Stimulated activated CD4-positive, alpha-beta T cell treated with anti-CD3 and anti-CD28 coated beads, Interleukin-4, amount 100 ng/mL, for 4 hours (primary cell): ENCODE measurements around the gene GALNT17.
"Not testable (repeated sequence)": the region's sequence is repeated elsewhere in the genome, so short reads cannot be mapped to it uniquely, and the experiment has no call there.

Source experiments
- DNase-seq, 2 experiments: peaks; one replicate each; pipeline ENCODE4 v3.0.0-alpha.2; 2020

The GALNT17 gene

GRCh38 chr7:71707041-71707440 is 575.1 kb downstream of the GALNT17 start:
- DNase-seq, result no peak

GRCh38 chr7:71708710-71709109 is 576.8 kb downstream of the GALNT17 start:
- DNase-seq, result no peak

- no peak for DNase-seq
Observed at GRCh38 chr7:71710442-71710841, 578.5 kb downstream of the GALNT17 start.

GRCh38 chr7:71712653-71713180 is 580.8 kb downstream of the GALNT17 start:
- DNase-seq, result no peak

GRCh38 chr7:71716690-71717089 is 584.7 kb downstream of the GALNT17 start:
- DNase-seq, result no peak

- no peak for DNase-seq
Observed at GRCh38 chr7:71718563-71718962, 586.6 kb downstream of the GALNT17 start.

- no peak for DNase-seq
Observed at GRCh38 chr7:71721742-71722141, 589.8 kb downstream of the GALNT17 start.

- no peak for DNase-seq
Observed at GRCh38 chr7:71723859-71724258, 591.9 kb downstream of the GALNT17 start.

GRCh38 chr7:71727347-71727746 is 595.4 kb downstream of the GALNT17 start:
- no peak for DNase-seq

- DNase-seq, result no peak
Observed at GRCh38 chr7:71731740-71732139, 599.8 kb downstream of the GALNT17 start.

- peak; percentile 15 to 60 for DNase-seq
Observed at GRCh38 chr7:71733107-71733870, 601.3 kb downstream of the GALNT17 start.

- DNase-seq, result peak in 1 of 2 experiments; percentile 20
Observed at GRCh38 chr7:71735961-71736556, 604.1 kb downstream of the GALNT17 start.

- not testable (repeated sequence) for DNase-seq
Observed at GRCh38 chr7:71737931-71738540, 606.1 kb downstream of the GALNT17 start.

GRCh38 chr7:71739520-71740173 is 607.7 kb downstream of the GALNT17 start:
- no peak for DNase-seq

GRCh38 chr7:71740174-71740560 is 608.2 kb downstream of the GALNT17 start:
- DNase-seq, result no peak

- no peak for DNase-seq
Observed at GRCh38 chr7:71746006-71746405, 614.1 kb downstream of the GALNT17 start.

- DNase-seq, result no peak
Observed at GRCh38 chr7:71750290-71750689, 618.3 kb downstream of the GALNT17 start.

GRCh38 chr7:71752171-71752935 is 620.4 kb downstream of the GALNT17 start:
- DNase-seq, result peak in 1 of 2 experiments; percentile 17

GRCh38 chr7:71753236-71753635 is 621.3 kb downstream of the GALNT17 start:
- DNase-seq, result no peak

GRCh38 chr7:71753956-71754664 is 622.2 kb downstream of the GALNT17 start:
- DNase-seq, result no peak

- DNase-seq, result no peak
Observed at GRCh38 chr7:71754828-71755227, 622.9 kb downstream of the GALNT17 start.

- no peak for DNase-seq
Observed at GRCh38 chr7:71761336-71761735, 629.4 kb downstream of the GALNT17 start.
